Karpas-422 (cell line): ENCODE results near the gene KCNJ4. TPM values are rescaled to one million over a fixed set of nuclear protein-coding genes. Genes with fewer than 3 reads are reported as not detected.

Source experiments
- DNase-seq: peaks from one replicate; pipeline ENCODE4 v3.0.0-alpha.2; 2015
- H2AFZ ChIP-seq: fragments of 200-600 bp; sonication (generic); 2 replicates; pipeline ENCODE4 v1.6.1; 2014; ENCODE audit warnings: antibody characterized with exemption, low read length, mixed read lengths
- H3K27ac ChIP-seq: fragments of 200-600 bp; sonication (generic); 2 replicates; pipeline ENCODE4 v1.5.1; 2014; ENCODE audit warnings: mild to moderate bottlenecking, low read length, moderate library complexity
- H3K27me3 ChIP-seq: fragments of 200-600 bp; sonication (generic); 2 replicates; pipeline ENCODE4 v1.6.1; 2014; ENCODE audit warnings: low read length, mixed read lengths
- H3K36me3 ChIP-seq: fragments of 200-600 bp; sonication (generic); 2 replicates; pipeline ENCODE4 v1.6.1; 2014; ENCODE audit warnings: low read length, mixed read lengths; ENCODE audit not compliant: insufficient read depth
- H3K4me1 ChIP-seq: fragments of 200-600 bp; sonication (generic); 2 replicates; pipeline ENCODE4 v1.6.1; 2014; ENCODE audit warnings: mild to moderate bottlenecking, low read length, mixed read lengths
- H3K4me2 ChIP-seq: fragments of 200-600 bp; sonication (generic); 2 replicates; pipeline ENCODE4 v1.6.1; 2014; ENCODE audit warnings: low read length, low read depth, mild to moderate bottlenecking; ENCODE audit not compliant: poor library complexity, severe bottlenecking
- H3K4me3 ChIP-seq: fragments of 200-600 bp; sonication (generic); 2 replicates; pipeline ENCODE4 v1.5.1; 2014; ENCODE audit warnings: mild to moderate bottlenecking, antibody characterized with exemption, low read length, mixed read lengths
- H3K79me2 ChIP-seq: fragments of 200-600 bp; sonication (generic); 2 replicates; pipeline ENCODE4 v1.6.1; 2014; ENCODE audit warnings: mild to moderate bottlenecking, low read length, mixed read lengths
- H3K9ac ChIP-seq: fragments of 200-600 bp; sonication (generic); 2 replicates; pipeline ENCODE4 v1.6.0; 2014; ENCODE audit warnings: low read length
- H3K9me2 ChIP-seq: fragments of 200-600 bp; sonication (generic), shearing (Covaris generic); replicated peaks from 2 replicates; pipeline ENCODE4 v1.6.0; 2014; ENCODE audit warnings: mild to moderate bottlenecking, low read length, moderate library complexity; ENCODE audit not compliant: insufficient read depth
- H3K9me3 ChIP-seq: fragments of 300-700, 200-600 bp; sonication (generic); 2 replicates; pipeline ENCODE4 v1.6.1; 2014; ENCODE audit warnings: low read length, mixed read lengths
- H4K20me1 ChIP-seq: fragments of 200-600 bp; sonication (generic); 2 replicates; pipeline ENCODE4 v1.6.1; 2014; ENCODE audit warnings: mild to moderate bottlenecking, antibody characterized with exemption, low read length, low read depth; ENCODE audit not compliant: insufficient read depth
- total RNA-seq: library from RNA; depleted of rRNA; stranded (reverse); fragments of >200 nt; shearing (Covaris generic); gene quantifications from 2 replicates; pipeline ENCODE4 v1.2.3, GENCODE V29; 2014; ENCODE audit warnings: low replicate concordance

KCNJ4 gene
- total RNA-seq, 1 experiment from 2014 or later, result not detected

DNA sequence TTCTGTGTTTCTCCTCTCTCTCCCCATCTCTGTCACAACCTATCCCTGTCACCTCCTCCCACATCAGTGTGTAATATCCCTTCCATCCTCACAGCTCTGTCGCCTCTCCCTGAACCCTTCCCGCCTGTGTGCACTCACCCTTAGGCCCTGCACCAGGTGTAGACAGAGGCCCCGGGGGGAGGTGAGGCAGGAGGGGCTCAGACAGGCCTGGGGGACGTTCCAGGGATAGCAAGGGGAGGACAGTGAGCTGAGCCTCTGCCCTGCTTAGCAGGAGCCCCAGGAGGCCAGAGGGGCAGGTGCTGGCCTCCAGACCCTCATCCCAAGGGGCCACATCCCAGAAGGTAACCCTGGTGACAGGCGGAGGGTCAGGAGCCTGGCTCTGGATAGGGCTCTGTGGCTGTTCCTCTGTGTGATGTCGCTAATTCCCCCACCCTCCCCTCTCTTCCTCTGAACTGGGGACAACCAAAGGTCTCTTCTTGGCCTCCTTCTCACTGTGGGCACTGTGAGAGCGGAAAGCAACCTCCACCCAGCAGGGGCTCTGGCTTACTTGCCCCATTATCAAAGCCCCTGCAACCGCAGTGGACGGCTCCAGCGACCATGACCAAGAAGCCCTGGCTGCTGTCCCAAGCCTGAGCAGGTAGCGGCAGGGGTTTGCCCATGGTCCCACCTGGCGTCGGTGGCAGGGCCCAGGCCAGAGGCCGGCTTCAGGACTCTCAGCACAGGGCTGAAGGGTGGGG, 35.7 kb downstream of the KCNJ4 start:
- Histone ChIP-seq H3K9me2 (no peaks in the 10 kb centered on the region), H3K4me3 (no peak overlapping the region), H3K27me3 (no peaks in the 10 kb centered on the region), H2AFZ (no peak overlapping the region), H3K36me3 (no peaks in the 10 kb centered on the region), H3K4me2 (no peak overlapping the region), H3K4me1 (no peaks in the 10 kb centered on the region), H3K9me3 (no peaks in the 10 kb centered on the region), H3K9ac (no peak overlapping the region), H3K27ac (no peak overlapping the region), H4K20me1 (no peaks in the 10 kb centered on the region), H3K79me2 (no peaks in the 10 kb centered on the region)
- DNase-seq, result no peak

GRCh38 chr22:38418589-38418988, 36.4 kb downstream of the KCNJ4 start:
- Histone ChIP-seq H3K4me3 (no peak overlapping the region), H3K27ac (no peak overlapping the region), H3K4me1 (no peaks in the 10 kb centered on the region), H2AFZ (no peak overlapping the region), H3K27me3 (no peaks in the 10 kb centered on the region), H3K79me2 (no peaks in the 10 kb centered on the region), H4K20me1 (no peaks in the 10 kb centered on the region), H3K9me3 (no peaks in the 10 kb centered on the region), H3K4me2 (no peak overlapping the region), H3K9me2 (no peaks in the 10 kb centered on the region), H3K36me3 (no peaks in the 10 kb centered on the region), H3K9ac (no peak overlapping the region)
- peak; percentile 20 for DNase-seq

- H3K9ac ChIP-seq, result no peak overlapping the region
- no peak overlapping the region for H2AFZ ChIP-seq
- H3K4me3 ChIP-seq, result no peak overlapping the region
- H3K27ac ChIP-seq, result no peak overlapping the region
- H3K9me3 ChIP-seq, result no peaks in the 10 kb centered on the region
- H3K36me3 ChIP-seq, result no peaks in the 10 kb centered on the region
- H3K4me2 ChIP-seq, result no peak overlapping the region
- peak; percentile 14 for DNase-seq
- H3K79me2 ChIP-seq, result no peaks in the 10 kb centered on the region
- no peaks in the 10 kb centered on the region for H3K4me1 ChIP-seq
- no peaks in the 10 kb centered on the region for H3K9me2 ChIP-seq
- H3K27me3 ChIP-seq, result no peaks in the 10 kb centered on the region
- no peaks in the 10 kb centered on the region for H4K20me1 ChIP-seq
Measured at GRCh38 chr22:38417252-38418060, 37.5 kb downstream of the KCNJ4 start.

GRCh38 chr22:38416621-38417251, 38.3 kb downstream of the KCNJ4 start:
- Histone ChIP-seq H3K9me3 (no peaks in the 10 kb centered on the region), H3K36me3 (no peaks in the 10 kb centered on the region)

GRCh38 chr22:38415561-38416321, 39.3 kb downstream of the KCNJ4 start:
- no peak overlapping the region for H3K27ac ChIP-seq
- H3K36me3 ChIP-seq, result no peaks in the 10 kb centered on the region
- H2AFZ ChIP-seq, result no peak overlapping the region
- no peak overlapping the region for H3K9ac ChIP-seq
- no peaks in the 10 kb centered on the region for H3K79me2 ChIP-seq
- H3K4me1 ChIP-seq, result no peaks in the 10 kb centered on the region
- H3K4me2 ChIP-seq, result no peak overlapping the region
- no peaks in the 10 kb centered on the region for H4K20me1 ChIP-seq
- no peaks in the 10 kb centered on the region for H3K27me3 ChIP-seq
- no peak overlapping the region for H3K4me3 ChIP-seq
- H3K9me3 ChIP-seq, result no peaks in the 10 kb centered on the region
- H3K9me2 ChIP-seq, result no peaks in the 10 kb centered on the region
- DNase-seq, result peak; percentile 33

More at GRCh38 chr22:38416621-38417251, 38.3 kb downstream of the KCNJ4 start:
- Histone ChIP-seq H2AFZ (no peak overlapping the region), H3K27ac (no peak overlapping the region), H3K9me2 (no peaks in the 10 kb centered on the region), H3K79me2 (no peaks in the 10 kb centered on the region), H3K9ac (no peak overlapping the region), H3K27me3 (no peaks in the 10 kb centered on the region), H4K20me1 (no peaks in the 10 kb centered on the region), H3K4me3 (no peak overlapping the region), H3K4me2 (no peak overlapping the region), H3K4me1 (no peaks in the 10 kb centered on the region)
- peak; percentile 25 for DNase-seq

DNA sequence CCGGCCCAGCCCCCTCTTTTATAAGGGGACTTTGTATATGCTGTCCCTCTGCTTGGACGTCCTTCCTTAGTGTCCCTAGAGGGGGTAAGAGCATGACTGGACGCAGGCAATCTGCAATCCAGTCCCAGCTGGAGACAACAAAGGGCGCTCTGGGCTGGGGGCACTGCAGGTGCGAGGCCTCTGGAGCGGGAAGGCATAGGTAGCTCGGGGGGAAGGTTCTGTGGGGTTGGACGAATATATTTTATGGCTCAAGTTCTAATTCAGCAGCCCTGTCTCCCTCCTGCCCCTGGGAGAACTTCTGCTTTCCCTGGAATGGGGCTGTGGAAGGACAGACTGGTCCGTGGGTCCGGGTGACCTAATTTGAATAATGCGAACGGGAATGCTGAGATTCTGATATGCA, 40.0 kb downstream of the KCNJ4 start:
- H2AFZ ChIP-seq, result no peak overlapping the region
- no peak overlapping the region for H3K4me2 ChIP-seq

DNA sequence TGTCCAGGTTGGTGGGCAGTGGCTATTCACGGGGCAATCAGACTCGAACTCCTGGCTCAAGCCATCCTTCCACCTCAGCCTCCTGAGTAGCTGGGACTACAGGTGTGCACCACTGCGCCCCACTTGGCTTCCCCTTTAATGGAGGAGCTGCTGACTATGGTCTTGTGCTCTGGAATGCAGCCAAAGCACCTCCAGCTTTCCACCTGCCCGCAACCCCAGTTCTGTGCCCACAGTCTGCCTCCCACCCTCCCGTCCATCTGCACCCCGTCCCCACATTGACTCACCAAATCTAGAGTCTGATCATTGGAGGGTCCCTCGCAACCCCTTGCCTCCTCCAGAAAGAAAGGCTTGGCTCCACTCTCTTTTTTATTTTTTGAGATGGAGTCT, 41.0 kb downstream of the KCNJ4 start:
- H3K4me1 ChIP-seq, result no peaks in the 10 kb centered on the region
- H3K27me3 ChIP-seq, result no peaks in the 10 kb centered on the region
- no peak overlapping the region for H3K4me2 ChIP-seq
- no peak overlapping the region for H2AFZ ChIP-seq
- no peaks in the 10 kb centered on the region for H3K79me2 ChIP-seq
- no peak overlapping the region for H3K4me3 ChIP-seq
- H3K9me2 ChIP-seq, result no peaks in the 10 kb centered on the region
- no peak overlapping the region for H3K9ac ChIP-seq
- no peaks in the 10 kb centered on the region for H3K36me3 ChIP-seq
- peak; percentile 40 for DNase-seq
- H4K20me1 ChIP-seq, result no peaks in the 10 kb centered on the region
- no peak overlapping the region for H3K27ac ChIP-seq
- H3K9me3 ChIP-seq, result no peaks in the 10 kb centered on the region

More for the DNA sequence above, 40.0 kb downstream of the KCNJ4 start:
- Histone ChIP-seq H3K4me1 (no peaks in the 10 kb centered on the region), H3K27me3 (no peaks in the 10 kb centered on the region), H3K36me3 (no peaks in the 10 kb centered on the region), H3K27ac (no peak overlapping the region), H3K9me2 (no peaks in the 10 kb centered on the region), H3K4me3 (no peak overlapping the region), H3K79me2 (no peaks in the 10 kb centered on the region), H3K9me3 (no peaks in the 10 kb centered on the region), H3K9ac (no peak overlapping the region), H4K20me1 (no peaks in the 10 kb centered on the region)
- DNase-seq, result no peak
